Smooth muscle cell (in vitro differentiated cells): ENCODE data around the gene SH3BGRL2. TPM values are rescaled to one million over a fixed set of nuclear protein-coding genes. Genes with fewer than 3 reads are reported as not detected.

Source experiments
- DNase-seq: peaks from one replicate; lab custom pipeline; 2025; ENCODE audit not compliant: unreplicated experiment; lab: John Stamatoyannopoulos, UW
- H2AFZ ChIP-seq: fragments of 200-600 bp; sonication (generic); 2 replicates; pipeline ENCODE4 v1.6.0; 2016; ENCODE audit warnings: antibody characterized with exemption, low read depth, mild to moderate bottlenecking
- H3F3A ChIP-seq: fragments of 200-600 bp; sonication (generic); 2 replicates; pipeline ENCODE4 v1.6.0; 2017; ENCODE audit warnings: antibody characterized with exemption, low read depth
- H3K27ac ChIP-seq: fragments of 200-600 bp; sonication (generic); 2 replicates; pipeline ENCODE4 v1.5.1; 2016; ENCODE audit warnings: low read depth, mild to moderate bottlenecking
- H3K27me3 ChIP-seq: fragments of 200-600 bp; sonication (generic); 2 replicates; pipeline ENCODE4 v1.6.1; 2016; ENCODE audit warnings: low read depth, mild to moderate bottlenecking
- H3K36me3 ChIP-seq: fragments of 200-600 bp; sonication (generic); 2 replicates; pipeline ENCODE4 v1.5.1; 2016; ENCODE audit warnings: low read depth
- H3K4me1 ChIP-seq: fragments of 200-600 bp; sonication (generic); 2 replicates; pipeline ENCODE4 v1.5.1; 2016; ENCODE audit warnings: low read depth
- H3K4me2 ChIP-seq: fragments of 200-600 bp; sonication (generic); 2 replicates; pipeline ENCODE4 v1.6.0; 2016; ENCODE audit warnings: mild to moderate bottlenecking
- H3K4me3 ChIP-seq: fragments of 200-600 bp; sonication (generic); 2 replicates; pipeline ENCODE4 v1.5.1; 2016; ENCODE audit warnings: mild to moderate bottlenecking
- H3K79me2 ChIP-seq: fragments of 200-600 bp; sonication (generic); 2 replicates; pipeline ENCODE4 v1.6.0; 2016; ENCODE audit warnings: low read depth, mild to moderate bottlenecking
- H3K9ac ChIP-seq: fragments of 200-600 bp; sonication (generic); 2 replicates; pipeline ENCODE4 v1.6.0; 2016; ENCODE audit warnings: low read depth
- H3K9me3 ChIP-seq: fragments of 200-600 bp; sonication (generic); replicated peaks from 2 replicates; pipeline ENCODE4 v1.5.1; 2016; ENCODE audit warnings: low read depth
- H4K20me1 ChIP-seq: fragments of 200-600 bp; sonication (generic); 2 replicates; pipeline ENCODE4 v1.6.0; 2016; ENCODE audit warnings: low read depth
- WGBS: methylation state at CpG from one replicate; pipeline ENCODE4 v1.1.7; 2016; ENCODE audit warnings: low lambda C conversion rate; 5-methylcytosine and 5-hydroxymethylcytosine counted together
- polyA plus RNA-seq: library from polyadenylated mRNA; unstranded; fragments of >200 nt; fragmentation: Nextera tagmentation; extraction: Ambion mirVana; gene quantifications from 2 replicates; pipeline ENCODE4 v1.2.1, GENCODE V29; 2016
- total RNA-seq: library from RNA; depleted of rRNA; stranded (reverse); fragments of >200 nt; gene quantifications from 2 replicates; pipeline ENCODE4 v1.2.3, GENCODE V29; 2014
- TF ChIP-seq, protein P1 (sequence below): fragments of 200-600 bp; sonication (generic); IDR thresholded peaks from 2 replicates; pipeline ENCODE4 v1.5.1; 2017; ENCODE audit warnings: borderline replicate concordance, mild to moderate bottlenecking, antibody characterized with exemption; ENCODE audit not compliant: insufficient read depth, poor library complexity, severe bottlenecking

Gene SH3BGRL2
- total and polyA plus RNA-seq, 2 experiments from 2014 or later, result 4.5 to 15.1 TPM

DNA sequence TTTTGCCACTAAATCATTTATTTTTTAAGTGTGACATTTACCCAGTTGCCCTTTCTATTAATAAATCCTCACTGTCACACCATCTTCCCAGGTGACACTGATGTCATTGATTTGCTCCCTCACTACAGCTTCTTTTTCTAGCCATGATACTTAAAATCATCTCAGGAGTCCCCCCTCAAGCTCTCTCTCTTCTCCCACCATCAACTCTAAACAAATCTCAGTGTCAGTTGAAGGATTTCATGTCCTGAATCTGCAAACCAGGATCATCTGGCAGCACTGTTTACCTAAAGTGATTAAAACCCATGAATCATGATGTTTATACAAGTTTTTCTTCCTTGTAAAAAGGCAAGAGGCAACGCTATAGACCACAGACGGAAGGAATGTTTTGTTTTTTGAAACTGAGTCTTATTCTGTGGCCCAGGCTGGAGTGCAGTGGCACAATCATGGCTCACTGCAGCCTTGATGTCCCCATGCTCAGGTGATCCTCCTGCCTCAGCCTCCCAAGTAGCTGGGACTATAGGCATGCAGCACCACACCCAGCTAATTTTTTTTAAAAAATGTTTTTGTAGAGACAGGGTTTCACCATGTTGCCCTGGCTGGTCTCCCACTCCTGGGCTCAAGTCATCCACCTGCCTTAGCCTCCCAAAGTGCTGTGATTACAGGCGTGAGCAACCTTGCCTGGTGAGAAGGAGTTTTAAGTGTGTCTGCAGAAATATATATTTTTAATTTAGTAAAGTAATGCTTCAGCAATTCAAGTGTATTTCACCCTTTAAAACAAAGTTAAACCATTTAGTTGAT, 30.1 kb upstream of the SH3BGRL2 start:
- 35% methylated on average over 3 of the region's 3 CpGs for WGBS
- Histone ChIP-seq H3K79me2 (no peaks in the 10 kb centered on the region), H3K4me2 (peak overlapping the region; percentile 47)

DNA sequence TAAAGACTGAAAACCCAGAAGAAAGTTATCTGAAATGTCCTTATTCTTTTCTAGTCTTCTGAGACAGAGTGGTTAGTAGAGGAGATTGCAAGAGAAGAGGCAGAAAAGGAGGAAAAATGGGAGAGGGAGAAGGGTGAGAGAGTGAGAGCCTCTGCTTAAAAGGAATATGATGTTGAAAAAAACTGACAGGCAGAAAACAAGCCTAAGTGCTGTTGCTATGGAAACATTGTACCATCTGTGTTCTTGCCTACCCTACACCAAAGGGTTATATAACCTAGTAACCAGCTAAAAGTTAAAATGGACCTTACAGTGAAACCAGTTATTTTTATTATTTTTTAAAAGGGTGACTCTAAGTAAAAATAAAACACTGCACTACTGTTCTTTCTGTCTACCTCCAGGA, 28.3 kb upstream of the SH3BGRL2 start:
- Histone ChIP-seq H3K4me2 (no peak overlapping the region), H4K20me1 (no peaks in the 10 kb centered on the region), H3K9ac (no peak overlapping the region), H3K36me3 (no peaks in the 10 kb centered on the region), H3K79me2 (no peaks in the 10 kb centered on the region), H3K4me1 (no peaks in the 10 kb centered on the region), H3K27me3 (no peaks in the 10 kb centered on the region), H3K9me3 (no peaks in the 10 kb centered on the region), H2AFZ (no peak overlapping the region), H3K27ac (no peak overlapping the region), H3K4me3 (no peak overlapping the region), H3F3A (peaks cover 8% of the 10 kb centered on the region)
- DNase-seq, result no peak
- TF ChIP-seq, protein P1, sequence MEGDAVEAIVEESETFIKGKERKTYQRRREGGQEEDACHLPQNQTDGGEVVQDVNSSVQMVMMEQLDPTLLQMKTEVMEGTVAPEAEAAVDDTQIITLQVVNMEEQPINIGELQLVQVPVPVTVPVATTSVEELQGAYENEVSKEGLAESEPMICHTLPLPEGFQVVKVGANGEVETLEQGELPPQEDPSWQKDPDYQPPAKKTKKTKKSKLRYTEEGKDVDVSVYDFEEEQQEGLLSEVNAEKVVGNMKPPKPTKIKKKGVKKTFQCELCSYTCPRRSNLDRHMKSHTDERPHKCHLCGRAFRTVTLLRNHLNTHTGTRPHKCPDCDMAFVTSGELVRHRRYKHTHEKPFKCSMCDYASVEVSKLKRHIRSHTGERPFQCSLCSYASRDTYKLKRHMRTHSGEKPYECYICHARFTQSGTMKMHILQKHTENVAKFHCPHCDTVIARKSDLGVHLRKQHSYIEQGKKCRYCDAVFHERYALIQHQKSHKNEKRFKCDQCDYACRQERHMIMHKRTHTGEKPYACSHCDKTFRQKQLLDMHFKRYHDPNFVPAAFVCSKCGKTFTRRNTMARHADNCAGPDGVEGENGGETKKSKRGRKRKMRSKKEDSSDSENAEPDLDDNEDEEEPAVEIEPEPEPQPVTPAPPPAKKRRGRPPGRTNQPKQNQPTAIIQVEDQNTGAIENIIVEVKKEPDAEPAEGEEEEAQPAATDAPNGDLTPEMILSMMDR, result no peak

More for the DNA sequence above, 30.1 kb upstream of the SH3BGRL2 start:
- no peak overlapping the region for H3K4me3 ChIP-seq
- peaks cover 8% of the 10 kb centered on the region for H3F3A ChIP-seq
- no peaks in the 10 kb centered on the region for H4K20me1 ChIP-seq
- TF ChIP-seq, protein P1, result no peak
- H3K4me1 ChIP-seq, result no peaks in the 10 kb centered on the region
- no peaks in the 10 kb centered on the region for H3K36me3 ChIP-seq
- no peak for DNase-seq
- no peaks in the 10 kb centered on the region for H3K27me3 ChIP-seq
- no peak overlapping the region for H2AFZ ChIP-seq
- no peak overlapping the region for H3K9ac ChIP-seq
- peak overlapping the region; percentile 55 for H3K27ac ChIP-seq
- no peaks in the 10 kb centered on the region for H3K9me3 ChIP-seq

DNA sequence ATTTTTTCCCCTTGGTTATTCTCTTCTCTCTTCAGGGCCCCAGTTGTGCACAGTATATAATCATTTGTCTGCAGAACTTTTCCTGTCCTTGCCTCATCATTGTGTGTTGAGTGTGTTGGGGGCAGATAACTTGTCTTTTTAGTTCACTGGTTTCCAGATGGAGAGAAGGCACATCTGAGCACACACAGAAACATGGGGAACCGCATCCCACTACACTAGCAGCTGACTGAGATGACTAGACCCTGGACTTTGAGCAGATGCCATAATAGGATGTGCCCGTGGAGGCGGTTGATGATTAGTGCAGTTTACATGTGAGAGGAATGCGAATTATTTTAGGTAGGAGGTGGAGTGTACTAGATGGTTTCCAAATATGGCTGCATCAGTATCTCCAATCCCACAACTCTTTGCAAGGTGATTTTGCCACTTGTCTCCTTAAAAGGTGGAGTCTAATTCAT, 26.5 kb upstream of the SH3BGRL2 start:
- Histone ChIP-seq H3K4me1 (no peaks in the 10 kb centered on the region), H3K27me3 (no peaks in the 10 kb centered on the region), H3K36me3 (no peaks in the 10 kb centered on the region), H3K9ac (no peak overlapping the region), H3K27ac (peak overlapping the region; percentile 32), H3K4me3 (no peak overlapping the region), H3K79me2 (no peaks in the 10 kb centered on the region), H4K20me1 (no peaks in the 10 kb centered on the region), H3F3A (peaks cover 8% of the 10 kb centered on the region), H2AFZ (no peak overlapping the region), H3K9me3 (no peaks in the 10 kb centered on the region), H3K4me2 (no peak overlapping the region)
- TF ChIP-seq, protein P1, result no peak
- 74% methylated on average over 4 of the region's 4 CpGs for WGBS
- no peak for DNase-seq

DNA sequence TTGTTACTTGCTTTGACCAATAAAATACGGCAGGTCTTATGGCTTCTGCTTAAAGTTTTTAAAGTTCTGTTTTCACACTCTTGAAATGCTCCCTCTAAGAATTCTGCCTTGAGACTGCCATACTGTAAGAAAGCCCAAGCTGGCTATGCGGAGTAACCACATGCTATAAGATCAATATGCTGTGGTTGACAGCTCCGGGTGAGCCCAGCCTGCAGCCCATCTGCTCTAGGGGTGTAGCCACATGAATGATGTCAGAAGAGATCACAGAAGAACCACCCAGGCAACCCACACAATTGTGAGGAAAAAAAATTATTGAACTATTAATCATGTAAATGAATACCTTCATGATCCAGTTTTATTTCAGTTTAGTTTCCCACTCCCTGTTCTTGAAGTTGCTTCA, 26.1 kb upstream of the SH3BGRL2 start:
- DNase-seq, result no peak
- Histone ChIP-seq H2AFZ (no peak overlapping the region), H3K36me3 (no peaks in the 10 kb centered on the region), H3K27me3 (no peaks in the 10 kb centered on the region), H3K79me2 (no peaks in the 10 kb centered on the region), H3K4me1 (no peaks in the 10 kb centered on the region), H3K9ac (no peak overlapping the region), H3K9me3 (no peaks in the 10 kb centered on the region), H4K20me1 (no peaks in the 10 kb centered on the region), H3K4me3 (no peak overlapping the region), H3K27ac (peak overlapping the region; percentile 32), H3F3A (peaks cover 6% of the 10 kb centered on the region), H3K4me2 (no peak overlapping the region)
- WGBS, result 78% methylated on average over 3 of the region's 3 CpGs
- TF ChIP-seq, protein P1, result no peak
